ENCODE measurements around the gene GALNS. TPM values are rescaled to one million over a fixed set of nuclear protein-coding genes. Genes with fewer than 3 reads are reported as not detected.

GALNS gene
- polyA plus RNA-seq, 2 of the 4 experiments (the other 2 are of a cell fraction): 7.0 to 31.2 TPM

- FAIRE-seq (no peak), DNase-seq (ENCODE audit: low read depth in 1 of 2, low spot score in 1 of 2) (no peak), ATAC-seq (no peak)
- Histone ChIP-seq H3K4me1 (no peaks in the 10 kb centered on the region), H3K9me3 (no peaks in the 10 kb centered on the region), H3K27ac (no peak overlapping the region), H3K4me2 (no peak overlapping the region), H3K4me3 (no peak overlapping the region)
- ChIA-PET CTCF (interaction anchor here (0.6 to 2.2 kb wide), 4 partner anchors 8 to 85 kb away, joined by 3 to 17 read pairs (median 4); partner anchors contain the start of genes APRT, GALNS and TRAPPC2L), POLR2A (interaction anchor here (1.2 kb wide), 1 partner anchor 11 kb away, joined by 4 read pairs; the partner anchor contains the start of gene APRT)
- TF ChIP-seq ESRRA (IDR thresholded peaks at IDR 0.05; ENCODE audit: borderline replicate concordance, low read length): no peak
- TF ChIP-seq HOXA7 (CRISPR knock-in tag; IDR thresholded peaks at IDR 0.05): no peak
- no peak for TF ChIP-seq ZSCAN20 (CRISPR knock-in tag; IDR thresholded peaks at IDR 0.05)
- no peak for TF ChIP-seq CBX2 (IDR thresholded peaks at IDR 0.05; ENCODE audit: borderline replicate concordance, low read depth)
- no peak for TF ChIP-seq RARB (CRISPR knock-in tag; IDR thresholded peaks at IDR 0.05)
- no peak for TF ChIP-seq RFX5 (IDR thresholded peaks at IDR 0.05)
- TF ChIP-seq, protein P1, sequence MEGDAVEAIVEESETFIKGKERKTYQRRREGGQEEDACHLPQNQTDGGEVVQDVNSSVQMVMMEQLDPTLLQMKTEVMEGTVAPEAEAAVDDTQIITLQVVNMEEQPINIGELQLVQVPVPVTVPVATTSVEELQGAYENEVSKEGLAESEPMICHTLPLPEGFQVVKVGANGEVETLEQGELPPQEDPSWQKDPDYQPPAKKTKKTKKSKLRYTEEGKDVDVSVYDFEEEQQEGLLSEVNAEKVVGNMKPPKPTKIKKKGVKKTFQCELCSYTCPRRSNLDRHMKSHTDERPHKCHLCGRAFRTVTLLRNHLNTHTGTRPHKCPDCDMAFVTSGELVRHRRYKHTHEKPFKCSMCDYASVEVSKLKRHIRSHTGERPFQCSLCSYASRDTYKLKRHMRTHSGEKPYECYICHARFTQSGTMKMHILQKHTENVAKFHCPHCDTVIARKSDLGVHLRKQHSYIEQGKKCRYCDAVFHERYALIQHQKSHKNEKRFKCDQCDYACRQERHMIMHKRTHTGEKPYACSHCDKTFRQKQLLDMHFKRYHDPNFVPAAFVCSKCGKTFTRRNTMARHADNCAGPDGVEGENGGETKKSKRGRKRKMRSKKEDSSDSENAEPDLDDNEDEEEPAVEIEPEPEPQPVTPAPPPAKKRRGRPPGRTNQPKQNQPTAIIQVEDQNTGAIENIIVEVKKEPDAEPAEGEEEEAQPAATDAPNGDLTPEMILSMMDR (IDR thresholded peaks at IDR 0.05): no peak
- TF ChIP-seq EHF (CRISPR knock-in tag; IDR thresholded peaks at IDR 0.05): no peak
- no peak for TF ChIP-seq MAFK (IDR thresholded peaks at IDR 0.05; ENCODE audit: partially characterized antibody)
- TF ChIP-seq CEBPB (IDR thresholded peaks at IDR 0.05): no peak
- TF ChIP-seq JUN (IDR thresholded peaks at IDR 0.05): no peak
- 93% methylated on average over 18 of the region's 24 CpGs for WGBS (ENCODE audit: missing lambda C conversion rate)
Observed at GRCh38 chr16:88822281-88823040, 34.3 kb downstream of the GALNS start.

GRCh38 chr16:88821168-88821850 is 35.4 kb downstream of the GALNS start:
- ATAC-seq (no peak), DNase-seq (ENCODE audit: low read depth in 1 of 2, low spot score in 1 of 2) (no peak), FAIRE-seq (no peak)
- no peak overlapping the region for H3K4me3 ChIP-seq
- H3K9me3 ChIP-seq: no peaks in the 10 kb centered on the region
- TF ChIP-seq POLR2AphosphoS2 (conservative IDR thresholded peaks at IDR 0.05; ENCODE audit: low read length) (no peak), SREBF2 (IDR thresholded peaks at IDR 0.05) (no peak), ZSCAN20 (CRISPR knock-in tag; IDR thresholded peaks at IDR 0.05) (no peak), CHD4 (IDR thresholded peaks at IDR 0.05; ENCODE audit: borderline replicate concordance) (no peak), RAD21 (conservative IDR thresholded peaks at IDR 0.05 in 1 of 2, IDR thresholded peaks at IDR 0.05 in 1 of 2) (no peak), POLR2A (IDR thresholded peaks at IDR 0.05; ENCODE audit: low read length) (no peak), GATA3 (IDR thresholded peaks at IDR 0.05; ENCODE audit: borderline replicate concordance) (no peak), EHF (CRISPR knock-in tag; IDR thresholded peaks at IDR 0.05) (no peak), NPAS2 (CRISPR knock-in tag; IDR thresholded peaks at IDR 0.05; ENCODE audit: borderline replicate concordance) (no peak)
- TF ChIP-seq, protein P1 (IDR thresholded peaks at IDR 0.05): no peak
- TF ChIP-seq, protein P2, sequence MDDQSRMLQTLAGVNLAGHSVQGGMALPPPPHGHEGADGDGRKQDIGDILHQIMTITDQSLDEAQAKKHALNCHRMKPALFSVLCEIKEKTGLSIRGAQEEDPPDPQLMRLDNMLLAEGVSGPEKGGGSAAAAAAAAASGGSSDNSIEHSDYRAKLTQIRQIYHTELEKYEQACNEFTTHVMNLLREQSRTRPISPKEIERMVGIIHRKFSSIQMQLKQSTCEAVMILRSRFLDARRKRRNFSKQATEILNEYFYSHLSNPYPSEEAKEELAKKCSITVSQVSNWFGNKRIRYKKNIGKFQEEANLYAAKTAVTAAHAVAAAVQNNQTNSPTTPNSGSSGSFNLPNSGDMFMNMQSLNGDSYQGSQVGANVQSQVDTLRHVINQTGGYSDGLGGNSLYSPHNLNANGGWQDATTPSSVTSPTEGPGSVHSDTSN (IDR thresholded peaks at IDR 0.05): no peak
- TF ChIP-seq, protein P3, sequence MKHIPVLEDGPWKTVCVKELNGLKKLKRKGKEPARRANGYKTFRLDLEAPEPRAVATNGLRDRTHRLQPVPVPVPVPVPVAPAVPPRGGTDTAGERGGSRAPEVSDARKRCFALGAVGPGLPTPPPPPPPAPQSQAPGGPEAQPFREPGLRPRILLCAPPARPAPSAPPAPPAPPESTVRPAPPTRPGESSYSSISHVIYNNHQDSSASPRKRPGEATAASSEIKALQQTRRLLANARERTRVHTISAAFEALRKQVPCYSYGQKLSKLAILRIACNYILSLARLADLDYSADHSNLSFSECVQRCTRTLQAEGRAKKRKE (CRISPR knock-in tag; IDR thresholded peaks at IDR 0.05; ENCODE audit: low read depth): no peak
- 88% methylated on average over 17 of the region's 22 CpGs for WGBS (ENCODE audit: missing lambda C conversion rate)
- H3K27ac ChIP-seq: no peak overlapping the region
- H3K4me1 ChIP-seq: no peaks in the 10 kb centered on the region
- POLR2A ChIA-PET: interaction anchor here (1.0 to 1.2 kb wide), 2 partner anchors 9 to 10 kb away, joined by 3 to 4 read pairs; partner anchors contain the start of gene APRT
- CTCF ChIA-PET: interaction anchor here (1.0 to 2.2 kb wide), 3 partner anchors 9 to 346 kb away, joined by 3 to 17 read pairs (median 3); partner anchors contain the start of gene APRT
- no peak overlapping the region for H3K4me2 ChIP-seq
